Measurements from ENCODE around the gene EPHB2.

EPHB2 gene

DNA sequence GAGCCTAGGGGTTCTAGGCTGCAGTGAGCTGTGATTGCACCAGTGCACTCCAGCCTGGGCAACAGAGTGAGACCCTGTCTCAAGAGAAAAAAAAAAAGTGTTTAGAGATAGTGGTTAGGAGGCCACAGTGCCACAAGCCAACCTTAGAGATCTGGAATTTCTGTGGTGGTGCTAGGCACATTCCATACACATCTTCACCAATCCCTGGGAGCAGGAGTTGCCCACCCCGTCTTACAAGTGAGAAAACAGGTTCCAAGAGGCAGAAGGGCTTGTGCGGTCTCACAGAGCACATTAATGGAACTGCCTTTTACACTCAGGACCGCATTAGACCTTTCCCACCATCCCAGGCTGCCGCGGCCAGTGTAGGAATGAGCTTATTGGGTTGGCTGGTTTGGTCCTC, 93.2 kb downstream of the EPHB2 start:
- Histone ChIP-seq H4K20me1 (ENCODE audit: insufficient read depth, low read length, poor library complexity, severe bottlenecking) (no peaks in the 10 kb centered on the region), H3K9me2 (replicated peaks; ENCODE audit: low read depth, low read length) (no peaks in the 10 kb centered on the region), H3F3A (ENCODE audit: low read depth) (no peaks in the 10 kb centered on the region), H3K4me1 (ENCODE audit: insufficient read depth, low read length, poor library complexity, severe bottlenecking) (no peaks in the 10 kb centered on the region), H3K4me3 (ENCODE audit: low read length, poor library complexity, severe bottlenecking) (no peak overlapping the region), H3K36me3 (ENCODE audit: insufficient read depth, low read length) (no peaks in the 10 kb centered on the region), H3K27me3 (ENCODE audit: insufficient read depth, low read length, poor library complexity, severe bottlenecking) (no peaks in the 10 kb centered on the region), H3K9me3 (ENCODE audit: insufficient read depth, low read depth, low read length) (no peaks in the 10 kb centered on the region), H3K79me2 (ENCODE audit: insufficient read depth, low read length) (no peaks in the 10 kb centered on the region), H3K4me2 (ENCODE audit: low read depth, low read length, poor library complexity, severe bottlenecking) (no peak overlapping the region), H2AFZ (ENCODE audit: low read length) (no peak overlapping the region), H3K9ac (ENCODE audit: low read depth, low read length, poor library complexity, severe bottlenecking) (no peak overlapping the region)
- no peak for TF ChIP-seq EZH2phosphoT487 (IDR thresholded peaks at IDR 0.05; ENCODE audit: borderline replicate concordance)
- TF ChIP-seq, protein P1, sequence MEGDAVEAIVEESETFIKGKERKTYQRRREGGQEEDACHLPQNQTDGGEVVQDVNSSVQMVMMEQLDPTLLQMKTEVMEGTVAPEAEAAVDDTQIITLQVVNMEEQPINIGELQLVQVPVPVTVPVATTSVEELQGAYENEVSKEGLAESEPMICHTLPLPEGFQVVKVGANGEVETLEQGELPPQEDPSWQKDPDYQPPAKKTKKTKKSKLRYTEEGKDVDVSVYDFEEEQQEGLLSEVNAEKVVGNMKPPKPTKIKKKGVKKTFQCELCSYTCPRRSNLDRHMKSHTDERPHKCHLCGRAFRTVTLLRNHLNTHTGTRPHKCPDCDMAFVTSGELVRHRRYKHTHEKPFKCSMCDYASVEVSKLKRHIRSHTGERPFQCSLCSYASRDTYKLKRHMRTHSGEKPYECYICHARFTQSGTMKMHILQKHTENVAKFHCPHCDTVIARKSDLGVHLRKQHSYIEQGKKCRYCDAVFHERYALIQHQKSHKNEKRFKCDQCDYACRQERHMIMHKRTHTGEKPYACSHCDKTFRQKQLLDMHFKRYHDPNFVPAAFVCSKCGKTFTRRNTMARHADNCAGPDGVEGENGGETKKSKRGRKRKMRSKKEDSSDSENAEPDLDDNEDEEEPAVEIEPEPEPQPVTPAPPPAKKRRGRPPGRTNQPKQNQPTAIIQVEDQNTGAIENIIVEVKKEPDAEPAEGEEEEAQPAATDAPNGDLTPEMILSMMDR (conservative IDR thresholded peaks at IDR 0.05; ENCODE audit: low read length): no peak

GRCh38 chr1:22804406-22804805, 93.8 kb downstream of the EPHB2 start:
- Histone ChIP-seq H3K36me3 (ENCODE audit: insufficient read depth, low read length) (no peaks in the 10 kb centered on the region), H3K4me1 (ENCODE audit: insufficient read depth, low read length, poor library complexity, severe bottlenecking) (no peaks in the 10 kb centered on the region), H3K4me3 (ENCODE audit: low read length, poor library complexity, severe bottlenecking) (no peak overlapping the region), H3K27me3 (ENCODE audit: insufficient read depth, low read length, poor library complexity, severe bottlenecking) (no peaks in the 10 kb centered on the region), H3K9ac (ENCODE audit: low read depth, low read length, poor library complexity, severe bottlenecking) (no peak overlapping the region), H3K9me2 (replicated peaks; ENCODE audit: low read depth, low read length) (no peaks in the 10 kb centered on the region), H3F3A (ENCODE audit: low read depth) (no peaks in the 10 kb centered on the region), H3K9me3 (ENCODE audit: insufficient read depth, low read depth, low read length) (no peaks in the 10 kb centered on the region), H4K20me1 (ENCODE audit: insufficient read depth, low read length, poor library complexity, severe bottlenecking) (no peaks in the 10 kb centered on the region), H3K79me2 (ENCODE audit: insufficient read depth, low read length) (no peaks in the 10 kb centered on the region), H2AFZ (ENCODE audit: low read length) (no peak overlapping the region), H3K4me2 (ENCODE audit: low read depth, low read length, poor library complexity, severe bottlenecking) (no peak overlapping the region)
- no peak for TF ChIP-seq EZH2phosphoT487 (IDR thresholded peaks at IDR 0.05; ENCODE audit: borderline replicate concordance)
- TF ChIP-seq, protein P1 (conservative IDR thresholded peaks at IDR 0.05; ENCODE audit: low read length): no peak

GRCh38 chr1:22804969-22805671, 94.5 kb downstream of the EPHB2 start:
- Histone ChIP-seq H3F3A (ENCODE audit: low read depth) (no peaks in the 10 kb centered on the region), H3K9ac (ENCODE audit: low read depth, low read length, poor library complexity, severe bottlenecking) (no peak overlapping the region), H3K4me2 (ENCODE audit: low read depth, low read length, poor library complexity, severe bottlenecking) (no peak overlapping the region), H3K36me3 (ENCODE audit: insufficient read depth, low read length) (no peaks in the 10 kb centered on the region), H3K27me3 (ENCODE audit: insufficient read depth, low read length, poor library complexity, severe bottlenecking) (no peaks in the 10 kb centered on the region), H2AFZ (ENCODE audit: low read length) (no peak overlapping the region), H3K4me1 (ENCODE audit: insufficient read depth, low read length, poor library complexity, severe bottlenecking) (no peaks in the 10 kb centered on the region), H3K79me2 (ENCODE audit: insufficient read depth, low read length) (no peaks in the 10 kb centered on the region), H3K9me2 (replicated peaks; ENCODE audit: low read depth, low read length) (no peaks in the 10 kb centered on the region), H4K20me1 (ENCODE audit: insufficient read depth, low read length, poor library complexity, severe bottlenecking) (no peaks in the 10 kb centered on the region), H3K4me3 (ENCODE audit: low read length, poor library complexity, severe bottlenecking) (no peak overlapping the region), H3K9me3 (ENCODE audit: insufficient read depth, low read depth, low read length) (no peaks in the 10 kb centered on the region)
- TF ChIP-seq, protein P1 (conservative IDR thresholded peaks at IDR 0.05; ENCODE audit: low read length): no peak
- TF ChIP-seq EZH2phosphoT487 (IDR thresholded peaks at IDR 0.05; ENCODE audit: borderline replicate concordance): no peak

Data from Loucy (cell line).